Fibroblast of lung (primary cell): ENCODE measurements around the gene NOX3.

Experiments
- EZH2 ChIP-seq: IDR thresholded peaks from 2 replicates; pipeline ENCODE4 v1.5.1; 2012; ENCODE audit warnings: low read length, control low read depth, mild to moderate bottlenecking; ENCODE audit errors: missing control alignments
- TF ChIP-seq, protein P1 (sequence below), 2 donors: IDR thresholded peaks in 1 of 2; conservative IDR thresholded peaks in 1 of 2; 1 replicate in 1 of 2; 2 replicates in 1 of 2; pipeline ENCODE4 v1.5.1; 2011 to 2012; ENCODE audit warnings: low read length in 2 of 2, control low read depth in 1 of 2, inconsistent platforms in 1 of 2, low read depth in 1 of 2, mild to moderate bottlenecking in 1 of 2

DNA sequence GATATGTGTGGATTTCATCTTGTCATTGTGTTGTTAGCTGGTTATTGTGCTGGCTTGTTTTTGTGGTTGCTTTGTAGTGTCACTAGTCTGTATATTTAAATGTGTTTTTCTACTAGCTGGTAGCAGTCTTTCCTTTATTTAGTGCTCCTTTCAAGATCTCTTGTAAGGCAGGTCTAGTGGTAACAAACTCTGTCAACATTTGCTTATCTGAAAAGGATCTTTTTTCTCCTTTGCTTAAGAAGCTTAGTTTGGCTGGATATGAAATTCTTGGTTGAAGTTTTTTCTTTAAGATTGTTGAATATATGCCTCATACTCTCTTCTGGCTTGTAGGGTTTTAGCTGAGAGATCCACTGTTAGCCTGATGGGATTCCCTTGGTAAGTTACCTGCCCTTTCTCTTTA lies 108.7 kb downstream of the NOX3 start:
- TF ChIP-seq, protein P1, sequence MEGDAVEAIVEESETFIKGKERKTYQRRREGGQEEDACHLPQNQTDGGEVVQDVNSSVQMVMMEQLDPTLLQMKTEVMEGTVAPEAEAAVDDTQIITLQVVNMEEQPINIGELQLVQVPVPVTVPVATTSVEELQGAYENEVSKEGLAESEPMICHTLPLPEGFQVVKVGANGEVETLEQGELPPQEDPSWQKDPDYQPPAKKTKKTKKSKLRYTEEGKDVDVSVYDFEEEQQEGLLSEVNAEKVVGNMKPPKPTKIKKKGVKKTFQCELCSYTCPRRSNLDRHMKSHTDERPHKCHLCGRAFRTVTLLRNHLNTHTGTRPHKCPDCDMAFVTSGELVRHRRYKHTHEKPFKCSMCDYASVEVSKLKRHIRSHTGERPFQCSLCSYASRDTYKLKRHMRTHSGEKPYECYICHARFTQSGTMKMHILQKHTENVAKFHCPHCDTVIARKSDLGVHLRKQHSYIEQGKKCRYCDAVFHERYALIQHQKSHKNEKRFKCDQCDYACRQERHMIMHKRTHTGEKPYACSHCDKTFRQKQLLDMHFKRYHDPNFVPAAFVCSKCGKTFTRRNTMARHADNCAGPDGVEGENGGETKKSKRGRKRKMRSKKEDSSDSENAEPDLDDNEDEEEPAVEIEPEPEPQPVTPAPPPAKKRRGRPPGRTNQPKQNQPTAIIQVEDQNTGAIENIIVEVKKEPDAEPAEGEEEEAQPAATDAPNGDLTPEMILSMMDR (conservative IDR thresholded peaks at IDR 0.05 in 1 of 2, IDR thresholded peaks at IDR 0.05 in 1 of 2; ENCODE audit: low read depth in 1 of 2, low read length in 2 of 2) = no peak
- no peak for TF ChIP-seq EZH2
